GM21381 (cell line): ENCODE results near the gene JAK1.

Experiments
- ATAC-seq: cut with Tn5 transposase; IDR thresholded peaks from one replicate; pipeline ENCODE4 v1.9.1; 2021; ENCODE audit warnings: mild to moderate bottlenecking, moderate library complexity; ENCODE audit not compliant: unreplicated experiment

Gene JAK1

GRCh38 chr1:64801851-64802523 lies 164.4 kb downstream of the JAK1 start:
- no peak for ATAC-seq

- ATAC-seq, result no peak
Observed at GRCh38 chr1:64798872-64799271, 167.5 kb downstream of the JAK1 start.

- no peak for ATAC-seq
Observed at GRCh38 chr1:64790832-64791487, 175.4 kb downstream of the JAK1 start.
